Measurements from ENCODE around the gene TACSTD2.
A peak's percentile ranks its signal among the peaks of the same experiment; 100 is the strongest.
"Not testable (repeated sequence)": the region's sequence is repeated elsewhere in the genome, so short reads cannot be mapped to it uniquely, and the experiment has no call there.

TACSTD2 gene, protein sequence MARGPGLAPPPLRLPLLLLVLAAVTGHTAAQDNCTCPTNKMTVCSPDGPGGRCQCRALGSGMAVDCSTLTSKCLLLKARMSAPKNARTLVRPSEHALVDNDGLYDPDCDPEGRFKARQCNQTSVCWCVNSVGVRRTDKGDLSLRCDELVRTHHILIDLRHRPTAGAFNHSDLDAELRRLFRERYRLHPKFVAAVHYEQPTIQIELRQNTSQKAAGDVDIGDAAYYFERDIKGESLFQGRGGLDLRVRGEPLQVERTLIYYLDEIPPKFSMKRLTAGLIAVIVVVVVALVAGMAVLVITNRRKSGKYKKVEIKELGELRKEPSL

DNA sequence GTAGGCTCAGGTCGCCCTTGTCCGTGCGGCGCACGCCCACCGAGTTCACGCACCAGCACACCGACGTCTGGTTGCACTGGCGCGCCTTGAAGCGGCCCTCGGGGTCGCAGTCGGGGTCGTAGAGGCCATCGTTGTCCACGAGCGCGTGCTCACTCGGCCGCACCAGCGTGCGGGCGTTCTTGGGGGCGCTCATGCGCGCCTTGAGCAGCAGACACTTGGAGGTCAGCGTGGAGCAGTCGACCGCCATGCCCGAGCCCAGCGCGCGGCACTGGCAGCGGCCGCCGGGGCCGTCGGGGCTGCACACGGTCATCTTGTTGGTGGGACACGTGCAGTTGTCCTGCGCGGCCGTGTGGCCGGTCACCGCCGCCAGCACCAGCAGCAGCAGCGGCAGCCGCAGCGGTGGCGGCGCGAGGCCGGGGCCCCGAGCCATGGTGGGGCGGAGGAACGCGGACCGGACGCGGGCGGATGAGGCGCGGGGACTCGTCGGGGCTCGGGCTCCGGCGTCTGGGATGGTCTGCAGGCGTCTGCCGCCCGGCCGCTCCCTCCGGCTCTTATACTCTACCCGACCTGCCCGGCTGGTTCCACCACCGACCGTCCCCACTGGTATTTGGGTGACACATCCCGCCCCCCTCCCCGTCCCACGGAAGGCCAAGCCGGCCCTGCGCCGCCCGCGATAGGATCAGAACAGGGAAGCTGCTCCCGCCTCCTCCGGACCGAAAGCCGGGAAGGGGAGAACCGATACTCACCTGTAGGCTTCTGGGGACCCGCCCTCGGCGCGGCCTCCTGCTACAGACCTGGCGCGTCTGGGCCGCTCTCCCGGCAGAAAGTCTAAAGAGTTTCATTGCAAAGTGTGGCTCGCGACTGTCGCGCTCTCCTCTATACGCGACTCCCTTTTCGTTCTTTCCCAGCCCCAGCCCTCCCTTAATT is at the start of gene TACSTD2:
TSS of gene TACSTD2 (minus strand) at position 526 of the 927 bp plus-strand sequence. CDS start at position 430, 96 bp downstream.
- peak in 1 of 58 donors; percentile 11 for DNase-seq

DNA sequence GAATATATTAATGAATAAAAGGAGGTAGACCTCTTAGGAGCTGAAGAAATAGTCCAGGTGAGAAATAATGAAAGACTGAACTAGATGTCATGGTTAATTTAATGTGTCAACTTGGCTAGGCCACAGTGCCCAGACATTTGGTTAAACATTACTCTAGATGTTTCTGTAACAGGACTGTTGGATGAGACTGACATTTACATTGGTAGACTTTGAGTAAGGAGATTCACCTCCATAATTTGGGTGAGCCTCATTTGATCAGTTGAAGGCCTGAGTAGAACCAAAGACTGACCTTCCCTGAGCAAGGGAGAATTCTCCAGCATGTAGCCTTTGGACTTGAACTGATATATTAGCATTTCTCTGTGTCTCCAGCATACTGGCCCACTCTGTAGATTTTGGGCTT is 49.2 kb upstream of the TACSTD2 start:
- no peak for DNase-seq

DNA sequence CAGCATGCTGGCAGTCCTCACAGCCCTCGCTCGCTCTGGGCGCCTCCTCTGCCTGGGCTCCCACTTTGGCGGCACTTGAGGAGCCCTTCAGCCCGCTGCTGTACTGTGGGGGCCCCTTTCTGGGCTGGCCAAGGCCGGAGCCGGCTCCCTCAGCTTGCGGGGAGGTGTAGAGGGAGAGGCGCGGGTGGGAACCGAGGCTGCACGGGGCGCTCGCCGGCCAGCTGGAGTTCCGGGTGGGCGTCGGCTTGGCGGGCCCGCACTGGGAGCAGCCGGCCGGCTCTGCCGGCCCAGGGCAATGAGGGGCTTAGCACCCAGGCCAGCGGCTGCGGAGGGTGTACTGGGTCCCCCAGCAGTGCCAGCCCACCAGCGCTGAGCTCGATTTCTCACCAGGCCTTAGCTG is 46.2 kb upstream of the TACSTD2 start:
- not testable (repeated sequence) for DNase-seq

DNA sequence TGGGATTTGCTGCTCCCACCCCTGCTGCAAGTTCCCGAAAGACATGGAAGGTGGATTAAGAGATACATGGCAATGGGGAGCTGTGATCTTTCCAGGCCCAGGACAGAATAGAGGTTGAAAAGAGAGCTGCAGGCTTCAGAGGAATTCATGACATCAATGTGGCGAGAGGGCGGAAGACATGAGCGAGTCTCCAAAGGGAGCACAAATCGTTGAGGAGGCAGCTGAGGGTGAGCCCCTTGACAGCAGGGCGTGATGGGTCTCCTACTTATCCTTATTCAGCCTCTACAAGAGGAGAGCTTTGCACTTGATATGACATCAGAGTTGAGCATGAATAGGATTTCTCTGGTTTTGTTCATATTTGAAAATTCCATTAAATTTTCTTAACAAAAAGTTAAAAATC is 45.5 kb upstream of the TACSTD2 start:
- DNase-seq: peak in 1 of 58 donors; percentile 2

DNA sequence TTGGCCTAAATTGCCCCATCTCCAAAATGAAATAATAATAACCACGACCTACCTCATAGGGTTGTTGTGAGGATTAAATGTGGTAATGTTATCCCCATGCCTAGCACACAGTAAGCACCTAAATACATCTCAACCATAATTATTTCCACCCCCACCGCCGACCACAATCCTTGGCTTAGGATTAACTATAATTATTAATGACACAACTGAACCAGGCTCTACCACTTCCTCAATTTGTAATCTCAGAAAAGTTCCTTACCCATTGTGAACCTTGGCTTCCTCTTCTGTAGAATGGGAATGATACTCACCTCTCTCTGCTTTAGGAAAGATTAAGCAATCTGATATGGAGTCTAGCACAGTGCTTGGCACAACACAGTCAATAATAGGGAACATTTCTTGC is 44.3 kb upstream of the TACSTD2 start:
- no peak for DNase-seq

DNA sequence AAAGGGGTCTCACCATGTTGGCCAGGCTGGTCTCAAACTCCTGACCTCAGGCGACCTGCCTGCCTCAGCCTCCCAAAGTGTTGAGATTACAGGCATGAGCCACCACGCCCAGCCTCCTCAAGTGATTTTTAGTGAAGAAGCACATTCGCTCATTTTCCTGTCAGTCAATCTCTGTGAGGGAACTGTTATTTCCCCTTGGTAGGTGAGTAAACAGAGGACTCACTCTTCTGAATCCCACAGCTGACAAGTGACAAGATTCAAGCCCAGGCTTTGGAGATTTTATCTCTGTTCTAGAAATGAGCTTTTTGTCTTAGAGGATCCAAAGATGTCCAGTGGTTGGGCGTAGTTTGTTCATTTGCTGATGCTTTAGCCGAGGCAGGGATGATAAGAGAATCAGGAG is 43.9 kb upstream of the TACSTD2 start:
- no peak for DNase-seq

DNA sequence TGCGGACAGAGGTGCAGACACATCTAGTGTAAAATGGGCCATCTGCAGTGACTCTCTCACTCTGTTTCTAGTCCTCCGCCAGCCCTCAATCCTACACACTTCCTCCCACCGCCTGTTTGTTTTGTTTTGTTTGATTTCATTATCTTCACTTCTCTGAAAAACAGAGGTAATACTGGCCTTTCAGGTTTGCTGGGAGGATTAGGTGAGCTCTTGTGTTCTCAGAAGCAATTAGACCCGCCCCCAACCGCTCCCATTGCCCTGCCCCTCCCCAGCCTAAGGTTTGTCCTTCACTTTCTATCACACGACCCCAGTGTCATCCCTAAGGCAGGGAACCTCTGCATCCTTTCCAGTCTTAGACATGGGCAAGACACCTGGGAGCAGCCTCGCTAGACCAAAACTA is 43.2 kb upstream of the TACSTD2 start:
- DNase-seq: no peak

DNA sequence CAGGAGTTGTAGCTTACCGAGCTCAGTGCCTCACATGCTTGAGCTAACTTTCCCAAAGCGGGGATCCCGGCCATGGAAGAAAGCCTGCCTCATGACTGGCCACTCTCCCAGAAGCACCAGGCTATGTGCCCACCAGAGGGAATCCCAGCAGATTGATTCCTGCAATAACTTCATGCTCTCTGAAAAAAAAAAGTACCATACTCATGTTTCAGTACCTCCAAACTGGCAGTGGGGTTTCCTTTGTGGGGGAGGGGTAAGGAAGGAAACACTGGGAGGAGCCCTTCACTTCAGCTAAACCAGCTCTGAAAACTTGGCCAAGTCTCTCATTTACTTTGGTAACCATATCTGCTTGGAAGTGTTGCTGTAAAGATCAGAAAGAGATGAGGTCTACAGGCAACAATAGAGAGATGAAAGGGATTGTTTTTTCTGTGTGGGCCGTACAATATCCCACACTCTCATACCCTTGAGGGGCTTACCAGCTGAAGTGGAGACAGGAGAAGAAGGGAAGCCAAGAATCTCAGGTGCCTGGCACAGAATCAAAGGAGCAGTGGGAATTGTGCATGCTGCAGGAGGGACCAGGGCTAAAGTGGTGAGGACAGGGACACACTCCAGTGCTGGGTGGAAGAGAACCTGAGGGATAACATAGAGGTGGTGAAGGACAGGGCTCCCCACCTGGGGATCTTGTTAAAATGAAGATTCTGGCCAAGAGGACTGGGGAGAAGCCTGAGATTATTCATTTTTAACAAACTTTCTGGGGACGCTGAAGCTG is 42.4 kb upstream of the TACSTD2 start:
- DNase-seq: peak in 31 of 58 donors; percentile 1 to 32 (median 11)

DNA sequence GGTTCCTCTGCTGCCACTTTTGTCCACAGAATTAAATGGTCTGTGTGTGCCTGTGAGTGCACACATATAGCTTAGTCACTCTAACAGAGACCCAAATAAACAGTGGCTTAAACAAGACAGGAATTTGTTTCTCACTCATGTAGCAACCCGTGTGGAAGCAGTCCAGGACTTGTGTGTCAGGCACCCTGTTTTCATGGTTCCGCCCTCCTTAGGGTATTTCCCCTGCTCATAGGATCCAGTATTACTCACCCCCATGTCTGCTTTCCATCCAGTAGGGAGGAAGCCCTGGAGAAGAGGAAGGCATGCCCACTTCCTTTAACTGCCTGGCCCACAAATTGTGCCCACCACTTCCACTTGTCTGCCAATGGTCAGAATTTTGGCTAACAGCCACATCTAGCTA is 41.3 kb upstream of the TACSTD2 start:
- peak in 2 of 58 donors; percentile 2 to 3 for DNase-seq

DNA sequence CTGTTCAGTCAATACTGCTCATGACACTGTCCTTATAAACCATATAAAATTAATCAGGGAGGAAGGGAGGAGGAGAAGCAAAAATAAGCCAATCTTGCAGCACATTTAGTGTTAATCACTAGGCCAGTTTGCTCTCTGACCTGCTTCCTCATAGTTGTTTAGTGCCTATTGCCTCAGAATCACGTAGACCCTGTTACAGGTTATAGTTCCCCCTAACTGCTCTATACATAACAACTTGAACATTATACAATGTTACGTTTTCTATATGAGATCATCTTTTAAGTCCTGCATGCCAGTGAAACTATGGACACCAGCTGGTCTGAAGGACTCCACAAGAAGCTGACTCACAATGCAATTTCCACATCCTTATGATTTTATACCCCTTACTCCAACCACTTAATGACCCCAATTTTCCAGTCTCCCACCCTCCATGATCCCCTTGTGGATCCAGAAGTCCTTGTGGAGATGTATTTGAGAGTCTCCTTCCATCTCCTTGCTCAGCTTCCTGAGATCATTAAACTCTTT is 34.9 kb upstream of the TACSTD2 start:
- DNase-seq: no peak

DNA sequence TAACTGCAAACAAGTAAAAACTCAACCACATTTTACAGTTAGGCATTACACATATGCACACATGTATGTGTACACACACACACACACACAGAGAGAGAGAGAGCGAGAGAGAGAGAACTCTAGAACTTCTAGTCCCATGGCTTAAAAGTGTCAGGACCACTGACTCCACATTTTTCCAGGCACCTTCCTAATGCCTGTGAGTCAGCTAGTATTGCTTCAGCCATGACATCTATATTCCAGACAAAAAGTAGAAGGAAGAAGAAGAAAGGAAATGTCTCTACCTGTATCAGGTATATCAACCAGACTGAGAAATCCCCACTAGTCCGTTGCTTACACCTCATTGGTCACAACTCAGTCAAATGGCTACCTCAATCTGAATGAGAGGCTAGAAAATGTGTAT is 31.9 kb upstream of the TACSTD2 start:
- DNase-seq: no peak

DNA sequence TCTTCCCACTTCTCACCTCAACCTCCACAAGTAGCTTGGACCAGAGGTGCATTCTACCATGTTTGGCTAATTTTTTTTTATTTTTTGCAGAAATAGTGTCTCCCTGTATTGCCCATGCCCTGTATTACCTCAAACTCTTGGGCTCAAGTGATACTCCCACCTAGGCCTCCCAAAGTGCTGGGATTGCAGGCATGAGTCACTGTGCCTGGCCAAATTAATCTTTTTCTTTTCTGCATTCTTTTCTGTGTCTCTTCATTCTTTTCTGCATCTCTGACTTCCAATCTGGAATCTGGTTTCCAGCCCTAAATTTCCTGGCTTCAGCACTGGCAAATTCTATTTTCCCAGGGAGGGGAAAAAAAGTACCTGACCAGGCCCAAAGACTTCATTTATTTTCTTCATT is 31.2 kb upstream of the TACSTD2 start:
- DNase-seq: no peak

DNA sequence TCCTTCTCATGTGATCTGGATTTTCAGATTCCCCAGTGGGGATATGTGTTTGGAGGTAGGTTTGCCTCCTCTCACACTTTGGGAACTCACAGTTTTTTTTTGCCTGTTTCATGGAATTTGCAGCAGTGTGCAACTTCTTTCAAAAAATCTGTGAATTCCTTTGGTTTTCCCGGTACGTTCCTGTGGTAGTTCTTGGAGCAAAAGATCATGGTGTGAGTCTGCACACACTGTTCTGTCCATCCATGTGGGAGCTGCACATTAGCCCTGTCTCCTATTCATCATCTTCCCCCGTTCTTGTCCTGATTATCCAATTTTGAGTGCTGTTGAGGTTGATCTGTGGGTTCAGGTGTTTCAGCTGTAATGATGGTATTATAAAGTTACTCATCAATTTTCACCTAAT is 30.3 kb upstream of the TACSTD2 start:
- DNase-seq: no peak

DNA sequence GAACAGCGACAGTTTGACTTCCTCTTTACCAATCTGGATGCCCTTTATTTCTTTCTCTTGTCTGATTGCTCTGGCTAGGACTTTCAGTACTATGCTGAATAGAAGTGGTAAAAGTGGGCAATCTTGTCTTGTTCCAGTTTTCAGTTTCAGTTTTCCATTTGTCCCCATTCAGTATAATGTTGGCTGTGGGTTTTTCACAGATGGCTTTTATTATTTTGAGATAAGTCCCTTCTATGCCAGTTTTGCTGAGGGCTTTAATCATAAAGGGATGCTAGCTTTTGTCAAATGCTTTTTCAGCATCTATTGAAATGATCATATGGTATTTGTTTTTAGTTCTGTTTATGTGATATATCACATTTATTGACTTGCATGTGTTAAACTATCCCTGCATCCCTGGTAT is 24.9 kb upstream of the TACSTD2 start:
- not testable (repeated sequence) for DNase-seq

DNA sequence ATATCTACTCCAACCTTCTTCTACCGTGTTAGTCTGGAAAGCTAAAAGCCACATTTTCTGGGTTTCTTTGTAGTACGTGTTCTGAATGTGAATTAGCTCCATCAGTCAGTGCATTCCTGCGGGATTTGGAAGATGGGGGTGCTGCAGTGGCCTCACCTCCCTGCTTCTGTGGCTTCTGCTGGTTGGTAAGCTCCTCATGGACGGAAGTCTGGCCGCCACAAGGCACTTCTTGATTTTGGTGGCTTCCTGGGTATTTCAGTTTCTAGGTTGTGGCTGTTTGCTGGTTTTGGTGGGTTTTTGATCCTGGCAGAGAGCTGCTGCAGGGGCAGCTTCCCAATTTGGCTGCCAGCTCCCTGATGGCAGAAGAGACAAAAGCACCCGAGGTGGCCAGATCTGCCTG is 20.9 kb upstream of the TACSTD2 start:
- DNase-seq: no peak

DNA sequence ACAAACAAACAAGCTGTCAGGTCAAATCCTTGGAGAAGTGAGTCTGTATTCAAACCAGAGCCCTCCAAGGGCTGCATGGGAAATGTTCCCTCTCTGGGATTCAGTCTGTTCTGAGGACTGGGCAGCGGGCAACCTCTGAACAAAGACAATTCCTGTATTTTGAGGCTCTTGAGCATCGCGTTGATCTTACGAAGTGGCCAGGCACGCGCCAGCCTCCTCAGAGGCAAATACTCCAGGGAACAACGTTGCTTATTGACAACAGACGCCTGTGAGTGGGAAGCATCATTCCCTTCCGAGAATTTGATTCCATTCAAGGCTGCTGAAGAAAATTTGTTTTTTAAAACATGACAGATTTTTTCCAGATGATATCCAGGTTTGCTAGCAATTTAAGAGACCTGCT is 20.0 kb upstream of the TACSTD2 start:
- DNase-seq: peak in 2 of 58 donors; percentile 22

DNA sequence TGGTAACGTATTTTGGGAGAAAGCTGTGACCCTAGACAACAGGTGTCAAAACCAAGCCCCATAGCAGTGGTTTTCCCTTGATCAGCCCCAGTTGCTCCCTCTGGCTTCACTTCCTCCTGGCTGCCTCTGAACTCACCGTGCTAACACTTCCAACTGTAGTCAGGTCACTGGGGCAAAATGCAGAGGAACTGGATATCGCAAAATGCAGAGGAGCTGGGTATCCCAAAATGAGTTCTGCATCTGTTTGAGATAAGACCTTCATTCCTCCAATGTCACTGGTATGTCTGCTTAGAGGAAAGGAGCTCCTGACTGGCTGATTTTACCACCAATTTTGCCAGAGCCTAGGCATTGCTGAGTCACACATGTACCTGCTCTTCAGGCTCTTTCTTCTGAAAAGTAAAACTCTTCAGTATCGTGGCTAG is 19.6 kb upstream of the TACSTD2 start:
- no peak for DNase-seq

DNA sequence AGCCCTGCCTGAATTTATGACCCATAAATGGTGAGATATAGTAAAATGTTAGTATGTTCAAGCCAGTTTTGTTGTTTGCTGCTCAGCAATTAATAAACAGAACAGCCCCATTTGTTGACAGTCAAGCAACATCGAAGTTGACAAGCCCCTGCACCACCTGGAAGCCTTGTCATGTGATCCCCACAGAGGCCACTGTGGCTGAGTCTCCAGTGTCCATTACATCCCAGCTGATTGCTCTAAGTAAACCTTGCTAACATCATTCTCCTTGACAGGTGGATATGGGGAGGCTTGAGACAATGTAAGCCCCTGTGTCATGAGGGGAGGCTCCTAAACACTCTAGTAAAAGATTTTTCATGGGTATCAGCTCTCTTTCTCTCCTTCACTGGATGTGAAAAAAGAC is 17.5 kb upstream of the TACSTD2 start:
- DNase-seq: no peak

DNA sequence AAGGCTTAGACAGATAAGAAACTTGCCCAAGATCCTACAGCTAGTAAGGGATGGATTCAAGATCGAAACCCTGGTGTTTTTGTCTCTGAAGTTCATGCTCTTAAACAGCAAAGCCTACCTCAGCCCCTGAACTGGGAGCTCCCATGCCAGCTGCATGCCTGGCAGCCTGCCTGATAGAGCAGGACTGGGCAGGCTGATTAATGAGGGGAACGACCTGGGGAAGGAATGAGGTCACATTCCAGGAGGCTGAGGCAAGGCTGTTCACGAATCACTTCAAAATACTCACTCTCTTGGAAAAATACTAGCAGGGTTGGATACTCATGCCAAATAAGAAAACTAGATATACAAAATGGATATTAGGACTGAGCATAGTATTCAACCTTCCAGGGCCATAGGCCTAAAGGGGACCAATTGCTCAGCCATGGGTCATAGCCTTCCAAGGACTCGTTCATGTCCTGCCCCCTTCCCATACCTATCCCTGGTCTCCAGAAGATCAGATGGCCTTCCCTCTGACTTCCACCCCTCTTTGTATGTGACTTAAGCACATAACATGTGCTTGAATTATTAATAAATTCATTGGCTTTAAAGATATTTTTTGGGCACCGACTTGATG is 15.6 kb upstream of the TACSTD2 start:
- peak in 2 of 58 donors; percentile 23 to 24 for DNase-seq

DNA sequence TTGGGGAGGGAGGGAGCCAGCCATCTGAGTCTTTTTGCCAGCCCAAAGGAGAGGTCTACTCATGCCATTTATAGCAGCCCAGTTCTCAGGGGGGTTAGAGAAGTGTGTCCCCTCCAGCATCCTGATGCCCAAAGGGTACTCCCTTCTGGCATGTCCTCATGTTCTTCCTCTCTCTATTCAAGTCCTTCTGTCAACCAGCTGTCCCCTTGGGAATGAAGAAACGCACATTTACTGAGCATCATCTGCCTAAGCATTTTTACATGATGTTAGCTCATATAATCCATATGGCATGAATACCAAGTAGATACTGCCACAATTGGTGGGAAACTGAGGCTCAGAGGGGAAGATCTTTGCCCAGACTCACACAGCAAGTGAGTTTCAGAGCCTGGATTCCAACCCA is 14.8 kb upstream of the TACSTD2 start:
- no peak for DNase-seq

DNA sequence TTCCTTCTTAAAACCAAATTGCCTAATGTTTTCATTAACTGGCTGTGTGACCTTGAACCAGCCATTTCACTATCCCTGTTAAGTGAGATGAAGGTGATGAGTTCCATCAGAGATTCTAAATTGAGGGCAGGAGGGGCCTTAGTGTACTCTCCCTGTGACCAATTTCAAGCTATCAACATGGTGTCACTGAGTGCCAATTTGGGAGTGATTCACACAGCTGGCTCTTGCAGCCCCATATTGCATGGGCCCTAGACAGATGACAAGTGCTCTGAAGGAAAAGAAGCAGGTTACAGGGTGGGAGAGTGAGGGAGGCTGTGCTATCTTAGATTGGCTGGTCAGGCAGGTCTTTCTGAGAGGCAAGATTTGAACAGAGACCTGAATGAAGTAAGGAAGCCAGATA is 13.0 kb upstream of the TACSTD2 start:
- DNase-seq: no peak
